ENCODE measurements around the gene ACVR2A.

Gene ACVR2A

DNA sequence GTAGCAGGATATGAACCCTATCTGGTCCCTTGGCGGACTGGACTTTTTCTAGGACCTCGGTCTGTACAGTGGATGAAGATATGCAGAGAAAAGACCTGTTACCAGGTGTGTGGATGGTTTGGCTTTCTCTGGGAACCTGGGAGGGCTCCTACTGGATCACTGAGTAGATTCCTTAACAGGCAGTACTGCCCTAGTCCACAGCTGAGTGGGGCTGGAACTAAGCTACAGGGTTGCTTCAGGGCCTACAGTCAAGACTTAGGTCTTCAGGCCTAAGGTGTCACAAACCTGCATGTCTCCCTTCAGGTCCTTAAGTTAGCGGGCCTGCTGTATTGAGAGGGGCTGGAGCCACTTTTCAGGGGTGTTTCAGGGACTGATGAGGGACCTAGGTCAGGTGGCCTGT is 132.8 kb downstream of the ACVR2A start:
- no peak overlapping the region for H2AFZ ChIP-seq (ENCODE audit: low read length, unreplicated experiment)
- H3K36me3 ChIP-seq (ENCODE audit: insufficient read depth, low read length) = peaks cover 10% of the 10 kb centered on the region; the same call in 1 of the 2 replicates

More for the DNA sequence above, 132.8 kb downstream of the ACVR2A start:
- Histone ChIP-seq H3K27me3 (ENCODE audit: insufficient read depth, low read length) (no peaks in the 10 kb centered on the region), H3K4me3 (ENCODE audit: low read depth, low read length) (no peak overlapping the region), H3K79me2 (ENCODE audit: control insufficient read depth, insufficient read depth, low read length, unreplicated experiment) (peaks cover 18% of the 10 kb centered on the region), H3K4me1 (ENCODE audit: control insufficient read depth, insufficient read depth, low read length, unreplicated experiment) (no peaks in the 10 kb centered on the region), H3K27ac (ENCODE audit: low read depth, low read length) (no peak overlapping the region)
